HG02970 (cell line): ENCODE measurements around the gene STRN4.
"Not testable (repeated sequence)": the region's sequence is repeated elsewhere in the genome, so short reads cannot be mapped to it uniquely, and the experiment has no call there.

Experiments used
- ATAC-seq: cut with Tn5 transposase; IDR thresholded peaks from one replicate; pipeline ENCODE4 v1.9.1; 2021; ENCODE audit warnings: mild to moderate bottlenecking, moderate library complexity, moderate number of reproducible peaks; ENCODE audit not compliant: unreplicated experiment, low FRiP score

Gene STRN4

GRCh38 chr19:46773018-46773399 is 26.8 kb upstream of the STRN4 start:
- no peak for ATAC-seq

- ATAC-seq: no peak
These were observed 26.1 kb upstream of the STRN4 start for GRCh38 chr19:46772170-46773017.

GRCh38 chr19:46768746-46769145 is 22.5 kb upstream of the STRN4 start:
- ATAC-seq: not testable (repeated sequence)

GRCh38 chr19:46766569-46767317 is 20.5 kb upstream of the STRN4 start:
- ATAC-seq: no peak

- no peak for ATAC-seq
These were observed 18.6 kb upstream of the STRN4 start for GRCh38 chr19:46764817-46765291.

GRCh38 chr19:46762245-46762890 is 16.1 kb upstream of the STRN4 start:
- no peak for ATAC-seq

GRCh38 chr19:46761418-46761831 is 15.2 kb upstream of the STRN4 start:
- no peak for ATAC-seq

GRCh38 chr19:46760897-46761296 is 14.6 kb upstream of the STRN4 start:
- not testable (repeated sequence) for ATAC-seq

GRCh38 chr19:46760363-46760762 is 14.1 kb upstream of the STRN4 start:
- ATAC-seq: no peak

- ATAC-seq: no peak
These were observed 13.6 kb upstream of the STRN4 start for GRCh38 chr19:46759817-46760333.

- no peak for ATAC-seq
These were observed 13.0 kb upstream of the STRN4 start for GRCh38 chr19:46759206-46759605.

- ATAC-seq: no peak
These were observed 10.3 kb upstream of the STRN4 start for GRCh38 chr19:46756544-46756888.

GRCh38 chr19:46755853-46756543 is 9.7 kb upstream of the STRN4 start:
- ATAC-seq: no peak

GRCh38 chr19:46755077-46755852 is 9.0 kb upstream of the STRN4 start:
- ATAC-seq: no peak

- no peak for ATAC-seq
These were observed 7.3 kb upstream of the STRN4 start for GRCh38 chr19:46753420-46754155.

GRCh38 chr19:46748325-46749109 is 2.3 kb upstream of the STRN4 start:
- no peak for ATAC-seq

- ATAC-seq: peak; percentile 36
These were observed 549 bp downstream of the STRN4 start, which contains the start of gene FKRP for GRCh38 chr19:46745521-46746280. FKRP (plus strand) TSS chr19:46746057; CDS start chr19:46755451, 9,394 bp downstream.
